Ureter (tissue), 1 donor: ENCODE data around the gene TTYH3. TPM values are rescaled to one million over a fixed set of nuclear protein-coding genes. Genes with fewer than 3 reads are reported as not detected.
"Not testable (repeated sequence)": the region's sequence is repeated elsewhere in the genome, so short reads cannot be mapped to it uniquely, and the experiment has no call there.

Experiments
- DNase-seq: peaks from one replicate; pipeline ENCODE4 v3.0.0-alpha.2; 2020; ENCODE audit warnings: low spot score
- total RNA-seq: library from RNA; stranded (reverse); gene quantifications from one replicate; pipeline ENCODE4 v1.2.4, GENCODE V29; 2023
- donor health status: DM: yes; HTN: yes; CAD: no.

The TTYH3 gene
- total RNA-seq, 1 donor from 2014 or later, result 32.3 TPM

DNA sequence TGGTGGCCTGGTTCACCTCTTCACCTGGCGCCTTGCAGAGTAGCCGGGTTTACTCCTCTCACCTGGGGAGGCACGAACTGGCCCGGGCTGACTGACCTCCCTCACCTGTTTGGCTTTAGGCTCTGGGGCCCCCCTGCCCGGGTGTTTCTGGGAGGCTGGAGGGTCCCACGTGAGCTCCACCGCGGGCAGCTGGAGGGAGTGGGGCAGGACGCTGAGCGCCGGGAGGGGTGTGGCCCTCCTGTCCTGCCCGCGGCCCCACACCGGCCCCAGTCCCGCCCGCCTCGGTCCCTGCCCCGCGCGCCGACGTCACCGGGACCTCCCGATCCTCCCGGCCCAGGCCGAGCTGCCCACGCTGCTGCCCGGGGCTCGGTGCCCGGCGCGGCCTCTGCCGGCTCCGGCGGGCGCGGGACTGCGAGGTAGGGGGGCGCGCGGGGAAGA lies 56.1 kb downstream of the TTYH3 start, which contains the start of gene AMZ1:
Gene AMZ1 (plus strand): TSS at position 322 of the 438 bp plus-strand sequence. CDS start 12,250 bp downstream, outside the sequence.
- DNase-seq, result no peak

- DNase-seq, result no peak
These were observed 56.9 kb downstream of the TTYH3 start for GRCh38 chr7:2688409-2689342.

GRCh38 chr7:2689343-2689847 lies 57.6 kb downstream of the TTYH3 start:
- no peak for DNase-seq

DNA sequence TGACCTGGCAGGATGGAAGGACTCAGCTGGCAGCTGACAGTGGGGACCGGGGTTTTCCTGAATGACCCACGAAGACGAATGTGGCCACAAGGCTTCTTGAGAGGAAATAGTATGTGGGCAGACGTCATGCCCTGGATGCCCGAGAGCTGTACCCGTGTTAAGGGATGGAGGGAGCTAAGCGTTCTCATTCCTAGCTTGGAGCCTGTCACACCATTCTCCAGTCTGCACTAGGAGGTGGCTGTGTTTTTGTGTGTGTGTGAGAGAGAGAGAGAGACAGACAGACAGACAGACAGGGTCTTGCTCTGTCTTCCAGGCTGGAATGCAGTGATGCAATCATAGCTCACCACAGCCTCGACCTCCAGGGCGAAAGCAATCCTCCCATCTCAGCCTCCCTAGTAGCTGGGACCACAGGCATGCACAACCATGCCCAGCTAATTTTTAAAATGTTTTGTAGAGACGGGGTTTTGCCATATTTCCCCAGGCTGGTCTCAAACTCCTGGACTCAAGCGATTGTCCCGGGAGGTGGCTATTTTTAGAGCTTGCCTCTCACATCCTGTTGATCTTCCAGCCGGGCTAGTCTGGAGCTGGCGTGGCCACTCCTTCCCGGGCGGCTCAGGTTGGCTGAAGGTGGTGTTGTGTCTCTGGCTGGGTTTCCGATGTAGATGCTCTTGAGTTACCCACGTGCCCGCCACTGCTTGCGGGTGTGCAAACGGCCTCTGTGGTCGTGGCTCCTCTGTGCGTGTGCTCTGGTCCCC lies 58.3 kb downstream of the TTYH3 start:
- no peak for DNase-seq

DNA sequence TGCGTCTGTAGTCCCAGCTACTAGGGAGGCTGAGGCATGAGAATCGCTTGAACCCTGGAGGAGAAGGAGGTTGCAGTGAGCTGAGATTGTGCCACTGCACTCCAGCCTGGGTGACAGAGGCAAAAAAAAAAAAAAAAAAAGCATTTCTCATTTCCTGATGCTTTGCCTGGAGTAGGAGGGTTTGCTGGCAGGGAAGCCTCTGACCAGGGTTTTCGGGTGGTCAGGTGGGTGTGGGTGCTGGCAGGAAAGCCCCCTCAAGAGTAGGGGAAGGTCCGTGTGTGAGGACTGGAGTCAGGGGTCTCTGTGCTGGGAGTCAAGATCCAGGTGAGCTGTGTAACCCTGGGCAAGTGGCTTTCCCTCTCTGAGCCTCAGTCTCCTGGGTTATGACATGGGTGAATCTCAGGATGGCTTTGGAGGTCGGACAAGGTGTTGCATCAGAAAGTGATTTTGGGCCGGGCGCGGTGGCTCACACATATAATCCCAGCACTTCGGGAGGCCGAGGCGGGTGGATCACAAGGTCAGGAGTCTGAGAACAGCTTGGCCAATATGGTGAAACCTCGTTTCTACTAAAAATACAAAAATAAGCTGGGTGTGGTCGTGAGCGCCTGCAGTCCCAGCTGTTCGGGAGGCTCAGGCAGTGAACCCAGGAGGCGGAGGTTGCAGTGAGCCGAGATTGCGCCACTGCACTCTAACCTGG lies 59.4 kb downstream of the TTYH3 start:
- no peak for DNase-seq

DNA sequence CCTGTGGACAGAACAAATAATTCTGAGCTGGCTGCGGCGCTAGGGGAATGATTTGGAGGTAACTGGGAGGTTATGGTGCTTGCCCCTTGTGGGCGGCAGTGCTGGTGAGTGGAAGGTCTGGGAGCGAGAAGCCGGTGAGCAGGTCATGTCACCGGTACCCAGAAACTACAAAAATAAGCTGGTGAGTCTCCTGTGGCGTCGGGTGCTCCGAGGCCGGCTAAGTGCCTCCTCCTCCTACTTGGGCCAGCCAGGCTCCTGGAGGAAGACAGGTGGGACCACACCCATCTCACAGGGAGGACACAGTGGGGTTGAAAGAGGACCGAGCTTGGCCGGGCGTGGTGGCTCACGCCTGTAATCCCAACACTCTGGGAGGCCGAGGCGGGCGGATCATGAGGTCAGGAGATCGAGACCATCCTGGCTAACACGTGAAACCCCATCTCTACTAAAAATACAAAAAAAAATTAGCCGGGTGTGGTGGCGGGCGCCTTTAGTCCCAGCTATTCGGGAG lies 60.2 kb downstream of the TTYH3 start:
- DNase-seq, result not testable (repeated sequence)

DNA sequence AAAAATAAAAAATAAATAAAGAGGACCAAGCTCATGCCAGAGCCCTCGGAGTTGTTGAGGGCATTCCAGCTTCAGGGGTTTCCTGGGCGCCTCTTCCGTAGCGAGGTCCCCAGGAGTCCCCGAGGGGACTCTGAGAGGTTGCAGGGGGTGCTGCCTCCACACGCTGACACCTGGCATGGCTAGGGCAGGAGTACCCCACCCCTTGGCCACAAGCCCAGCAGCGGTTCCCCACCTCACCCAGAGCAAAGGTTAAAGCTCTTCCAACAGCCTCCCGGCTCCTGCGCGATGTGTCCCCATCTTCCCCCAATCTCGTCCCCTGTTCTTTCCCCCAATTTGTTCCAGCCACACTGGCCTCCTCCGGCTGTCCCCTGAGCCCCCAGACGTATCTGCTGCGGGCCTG lies 60.8 kb downstream of the TTYH3 start:
- DNase-seq, result no peak

- not testable (repeated sequence) for DNase-seq
These were observed 61.8 kb downstream of the TTYH3 start for GRCh38 chr7:2693420-2694121.

DNA sequence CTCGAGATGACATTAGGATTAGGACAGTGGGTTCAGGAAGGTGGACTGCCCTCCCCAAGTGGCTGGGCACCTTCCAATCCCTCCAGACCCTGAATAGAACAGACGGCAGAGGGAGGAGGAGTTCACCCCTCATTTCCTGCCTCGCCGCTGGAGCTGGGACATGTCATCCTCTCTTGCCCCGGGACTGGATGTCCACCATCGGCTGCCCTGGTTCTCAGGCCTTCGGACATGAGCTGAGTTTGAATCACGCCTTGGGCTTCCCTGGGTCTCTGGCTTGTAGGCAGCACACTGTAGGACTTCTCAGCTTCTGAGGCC lies 62.3 kb downstream of the TTYH3 start:
- DNase-seq, result not testable (repeated sequence)

- DNase-seq, result no peak
These were observed 66.9 kb downstream of the TTYH3 start for GRCh38 chr7:2698581-2699288.

DNA sequence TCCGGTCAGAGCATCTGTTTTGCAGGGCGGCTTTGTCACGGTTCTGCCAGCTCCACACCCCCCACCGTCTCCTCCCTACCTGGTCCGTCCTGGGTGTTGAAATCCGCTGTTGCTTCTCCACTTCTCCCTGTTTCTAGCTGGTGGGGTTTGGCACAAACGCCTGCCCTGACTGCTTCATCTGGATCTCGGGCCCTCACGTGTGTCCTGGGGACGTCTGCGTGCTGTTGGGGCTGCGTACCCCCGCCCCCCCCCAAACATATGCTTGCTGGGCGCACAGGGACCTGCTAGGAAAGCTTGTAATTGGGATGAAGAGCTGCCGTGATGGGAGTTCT lies 67.5 kb downstream of the TTYH3 start:
- no peak for DNase-seq

- DNase-seq, result no peak
These were observed 68.5 kb downstream of the TTYH3 start for GRCh38 chr7:2700141-2700850.

GRCh38 chr7:2701424-2701823 lies 69.6 kb downstream of the TTYH3 start:
- DNase-seq, result no peak

DNA sequence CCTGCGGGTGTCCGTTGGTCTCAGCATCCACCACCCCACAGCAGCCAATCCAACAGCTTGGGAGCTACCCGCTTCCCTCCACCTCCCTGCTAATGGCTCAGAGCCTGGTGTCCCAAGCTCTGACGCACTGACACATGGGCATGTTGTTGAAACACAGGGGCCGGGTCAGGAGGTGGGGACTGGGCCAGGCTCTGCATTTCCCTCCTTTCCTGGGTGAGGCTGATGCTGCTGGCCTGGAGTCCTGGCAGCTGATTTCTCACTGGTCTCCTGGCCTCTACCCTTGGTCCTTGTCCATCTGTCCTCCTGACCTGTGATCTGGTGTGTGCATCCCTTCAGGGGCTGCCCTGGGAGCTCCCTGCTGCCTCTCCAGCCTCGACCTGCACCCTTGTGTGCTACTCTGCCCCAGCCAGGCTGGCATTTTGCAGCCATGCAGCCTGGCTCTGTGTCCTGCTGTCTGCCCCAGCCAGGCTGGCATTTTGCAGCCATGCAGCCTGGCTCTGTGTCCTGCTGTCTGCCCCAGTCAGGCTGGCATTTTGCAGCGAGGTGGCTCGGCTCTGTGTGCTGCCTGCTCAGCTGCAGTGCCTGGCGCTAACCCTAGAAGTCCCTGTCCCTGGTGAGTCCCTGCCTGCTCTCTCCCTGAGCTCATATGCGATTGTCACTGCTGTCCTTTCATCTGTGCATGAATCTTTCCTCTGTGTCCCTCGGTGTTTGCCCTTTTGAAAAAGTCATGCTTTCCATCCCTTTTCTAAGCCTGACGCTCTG lies 70.2 kb downstream of the TTYH3 start:
- DNase-seq, result no peak

DNA sequence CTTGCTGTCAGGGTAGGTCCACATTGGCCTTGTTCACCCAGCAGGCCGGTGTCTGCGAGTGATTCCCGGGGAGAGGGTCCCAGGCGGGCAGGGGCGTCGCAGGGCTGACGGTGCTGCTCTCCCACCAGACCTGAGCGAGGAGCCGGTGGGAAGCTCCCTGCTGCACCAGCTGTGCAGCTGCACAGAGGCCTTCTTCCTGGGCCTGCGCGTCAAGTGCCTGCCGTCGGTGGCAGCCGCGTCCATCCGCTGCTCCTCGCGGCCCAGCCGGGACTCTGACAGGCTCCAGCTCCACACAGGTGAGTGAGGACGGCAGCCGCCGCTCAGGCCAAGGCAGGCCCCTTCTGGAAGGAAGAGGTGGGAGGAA lies 70.8 kb downstream of the TTYH3 start:
- no peak for DNase-seq

- no peak for DNase-seq
These were observed 73.7 kb downstream of the TTYH3 start for GRCh38 chr7:2705371-2706096.

DNA sequence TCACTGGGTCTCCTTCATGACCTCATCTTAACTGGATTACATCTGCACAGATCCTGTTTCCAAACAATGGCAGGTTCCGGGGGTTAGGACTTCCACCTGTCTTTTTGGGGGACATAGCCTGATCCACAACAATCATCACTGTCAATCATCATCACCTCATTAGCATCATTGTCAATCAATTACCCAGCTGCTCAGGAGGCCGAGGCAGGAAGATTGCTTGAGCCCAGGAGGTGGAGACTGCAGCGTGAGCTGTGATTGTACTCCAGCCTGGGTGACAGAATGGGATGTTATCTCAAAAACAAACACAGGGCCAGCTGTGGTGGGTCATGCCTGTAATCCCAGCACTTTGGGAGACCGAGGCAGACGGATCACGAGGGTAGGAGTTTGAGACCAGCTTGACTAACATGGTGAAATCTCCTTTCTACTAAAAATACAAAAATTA lies 74.9 kb downstream of the TTYH3 start:
- DNase-seq, result no peak

DNA sequence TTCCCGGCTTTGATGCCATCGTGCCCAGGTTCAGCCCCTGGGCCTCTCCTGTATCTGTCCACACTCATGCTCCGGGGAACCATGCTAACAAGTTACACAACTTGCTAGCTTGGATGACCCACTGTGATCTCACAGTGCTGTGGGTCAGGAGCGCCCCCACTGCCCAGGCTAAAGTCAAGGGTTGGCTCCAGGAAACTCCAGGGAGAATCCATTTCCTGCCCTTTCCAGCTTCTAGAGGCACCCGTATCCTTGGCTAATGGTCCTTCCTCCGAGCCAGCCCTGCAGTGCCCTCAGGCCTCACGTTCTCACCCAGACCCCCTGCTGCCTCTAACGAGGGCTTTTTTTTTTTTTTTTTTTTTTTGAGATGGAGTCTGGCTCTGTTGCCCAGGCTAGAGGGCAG lies 75.7 kb downstream of the TTYH3 start:
- no peak for DNase-seq

DNA sequence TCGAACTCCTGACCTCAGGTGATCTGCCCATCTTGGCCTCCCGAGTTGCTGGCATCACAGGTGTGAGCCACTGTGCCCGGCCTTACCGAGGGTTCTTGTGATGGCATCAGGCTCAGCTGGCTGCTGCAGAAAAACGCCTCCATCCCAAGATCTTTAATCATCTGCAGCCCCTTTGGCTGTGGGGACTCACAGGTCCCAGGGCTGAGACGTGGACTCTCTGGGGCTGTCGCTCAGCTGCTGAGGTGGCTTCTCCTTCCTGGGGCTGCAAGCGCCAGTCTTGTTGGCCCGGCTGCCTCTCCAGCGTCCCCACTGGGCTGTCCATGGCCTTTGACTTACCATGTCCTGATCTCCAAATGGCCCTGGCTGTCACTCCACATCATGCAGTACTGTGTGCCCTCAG lies 76.3 kb downstream of the TTYH3 start:
- DNase-seq, result no peak
